Hematopoietic multipotent progenitor cell treated with erythropoietin and hydrocortisone succinate and interleukin-3 and kit ligand, for 15 days (in vitro differentiated cells): ENCODE results near the gene TNFRSF9.

Experiments used
- DNase-seq: peaks from one replicate; pipeline ENCODE4 v3.0.0-alpha.2; 2015; ENCODE audit warnings: low spot score

Gene TNFRSF9

GRCh38 chr1:7916501-7916830 is 24.2 kb downstream of the TNFRSF9 start:
- no peak for DNase-seq

GRCh38 chr1:7915826-7916500 is 24.7 kb downstream of the TNFRSF9 start:
- no peak for DNase-seq

- no peak for DNase-seq
These were observed 27.7 kb downstream of the TNFRSF9 start for GRCh38 chr1:7912743-7913557.

- no peak for DNase-seq
These were observed 28.5 kb downstream of the TNFRSF9 start for GRCh38 chr1:7912145-7912544.

- DNase-seq = no peak
These were observed 35.4 kb downstream of the TNFRSF9 start for GRCh38 chr1:7905262-7905661.

- peak; percentile 57 for DNase-seq
These were observed 38.1 kb downstream of the TNFRSF9 start for GRCh38 chr1:7902478-7903085.

GRCh38 chr1:7899741-7900140 is 40.9 kb downstream of the TNFRSF9 start:
- DNase-seq = no peak

GRCh38 chr1:7898962-7899361 is 41.7 kb downstream of the TNFRSF9 start:
- no peak for DNase-seq

GRCh38 chr1:7896994-7897393 is 43.6 kb downstream of the TNFRSF9 start:
- DNase-seq = no peak

GRCh38 chr1:7893529-7894180 is 47.0 kb downstream of the TNFRSF9 start:
- DNase-seq = no peak

- no peak for DNase-seq
These were observed 48.8 kb downstream of the TNFRSF9 start for GRCh38 chr1:7891804-7892203.

- DNase-seq = no peak
These were observed 49.8 kb downstream of the TNFRSF9 start for GRCh38 chr1:7890853-7891252.

GRCh38 chr1:7888248-7889081 is 52.2 kb downstream of the TNFRSF9 start:
- DNase-seq = no peak

GRCh38 chr1:7886405-7886745 is 54.3 kb downstream of the TNFRSF9 start:
- DNase-seq = no peak

GRCh38 chr1:7885513-7886404 is 54.9 kb downstream of the TNFRSF9 start:
- peak; percentile 20 for DNase-seq

GRCh38 chr1:7884757-7885156 is 55.9 kb downstream of the TNFRSF9 start:
- DNase-seq = no peak

- DNase-seq = no peak
These were observed 61.4 kb downstream of the TNFRSF9 start for GRCh38 chr1:7879228-7879627.

GRCh38 chr1:7878027-7878426 is 62.6 kb downstream of the TNFRSF9 start:
- no peak for DNase-seq

GRCh38 chr1:7873801-7874795 is 66.5 kb downstream of the TNFRSF9 start:
- DNase-seq = no peak

GRCh38 chr1:7871136-7871535 is 69.5 kb downstream of the TNFRSF9 start:
- no peak for DNase-seq
